Measurements from ENCODE around the gene UBL4A.
A peak's percentile ranks its signal among the peaks of the same experiment; 100 is the strongest.

The UBL4A gene

DNA sequence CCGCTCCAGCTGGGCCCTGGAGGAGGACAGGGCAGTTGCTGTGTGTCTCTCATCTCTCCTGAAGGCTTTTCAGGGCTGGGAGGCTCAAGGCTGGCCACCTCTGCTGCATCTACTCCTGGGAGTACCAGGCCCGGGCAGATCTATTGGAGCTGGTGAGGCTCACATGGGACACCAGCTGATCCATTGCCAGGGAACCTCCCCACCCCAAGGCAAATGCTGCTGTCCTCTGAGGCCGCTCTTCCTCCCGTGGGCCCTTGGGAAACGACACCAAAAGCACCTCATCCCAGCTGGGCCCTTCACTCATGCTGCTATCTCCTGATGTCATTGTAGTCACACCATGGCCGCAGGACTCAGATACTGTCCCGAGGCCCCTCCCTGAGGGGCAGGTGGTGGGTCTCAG, 3.6 kb downstream of the UBL4A start:
- DNase-seq (ENCODE audit: low read depth in 2 of 2) = no peak

DNA sequence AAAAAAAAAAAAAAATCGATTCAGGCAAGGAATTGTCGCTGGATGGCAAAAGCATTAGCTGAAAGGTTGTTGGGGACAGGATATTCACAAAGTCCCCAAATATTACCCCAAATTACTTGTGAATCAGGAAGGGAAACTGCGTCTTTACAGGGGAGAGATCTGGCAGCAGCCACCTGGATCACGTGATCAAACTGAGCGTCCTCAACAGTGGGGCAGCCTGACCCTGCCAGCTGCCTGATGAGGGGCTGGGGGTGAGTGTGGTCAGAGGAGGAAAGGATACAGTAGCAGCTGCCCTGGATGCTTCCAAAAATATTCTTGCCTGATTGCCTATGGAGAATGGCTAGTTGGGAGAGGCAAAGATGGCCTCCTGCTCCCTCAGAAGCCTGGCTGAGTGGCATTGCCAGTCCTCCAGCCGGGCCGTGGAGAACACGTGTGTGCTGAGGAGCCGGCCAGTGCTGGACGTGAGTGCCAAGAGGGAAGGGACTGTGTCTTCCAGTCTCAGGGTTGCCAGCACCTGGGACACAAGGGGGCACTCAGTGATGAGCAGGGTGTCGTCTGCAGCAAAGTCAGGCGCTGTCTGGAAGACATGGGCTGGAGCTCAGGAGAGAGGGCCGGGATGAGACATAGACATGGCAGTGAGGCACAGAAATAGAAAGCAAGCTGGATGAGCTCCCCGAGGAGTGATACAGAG, 4.4 kb downstream of the UBL4A start:
- no peak for DNase-seq (ENCODE audit: low read depth in 2 of 2)

DNA sequence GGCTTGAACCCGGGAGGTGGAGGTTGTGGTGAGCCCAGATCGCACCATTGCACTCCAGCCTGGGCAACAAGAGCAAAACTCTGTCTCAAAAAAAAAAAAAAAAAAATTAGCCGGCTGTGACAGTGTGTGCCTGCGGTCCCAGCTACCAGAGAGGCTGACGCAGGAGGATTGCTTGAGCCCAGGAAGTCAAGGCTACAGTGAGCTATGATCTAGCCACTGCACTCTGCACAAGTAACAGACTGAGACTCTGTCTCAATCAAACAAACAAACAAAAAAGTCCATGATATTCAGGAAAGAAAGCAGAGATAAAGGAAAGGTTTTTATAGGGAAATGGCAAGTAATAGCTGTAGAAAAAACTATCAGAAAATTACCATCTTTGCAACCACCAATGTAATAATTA, 5.2 kb downstream of the UBL4A start:
- no peak for DNase-seq (ENCODE audit: low read depth in 2 of 2)

DNA sequence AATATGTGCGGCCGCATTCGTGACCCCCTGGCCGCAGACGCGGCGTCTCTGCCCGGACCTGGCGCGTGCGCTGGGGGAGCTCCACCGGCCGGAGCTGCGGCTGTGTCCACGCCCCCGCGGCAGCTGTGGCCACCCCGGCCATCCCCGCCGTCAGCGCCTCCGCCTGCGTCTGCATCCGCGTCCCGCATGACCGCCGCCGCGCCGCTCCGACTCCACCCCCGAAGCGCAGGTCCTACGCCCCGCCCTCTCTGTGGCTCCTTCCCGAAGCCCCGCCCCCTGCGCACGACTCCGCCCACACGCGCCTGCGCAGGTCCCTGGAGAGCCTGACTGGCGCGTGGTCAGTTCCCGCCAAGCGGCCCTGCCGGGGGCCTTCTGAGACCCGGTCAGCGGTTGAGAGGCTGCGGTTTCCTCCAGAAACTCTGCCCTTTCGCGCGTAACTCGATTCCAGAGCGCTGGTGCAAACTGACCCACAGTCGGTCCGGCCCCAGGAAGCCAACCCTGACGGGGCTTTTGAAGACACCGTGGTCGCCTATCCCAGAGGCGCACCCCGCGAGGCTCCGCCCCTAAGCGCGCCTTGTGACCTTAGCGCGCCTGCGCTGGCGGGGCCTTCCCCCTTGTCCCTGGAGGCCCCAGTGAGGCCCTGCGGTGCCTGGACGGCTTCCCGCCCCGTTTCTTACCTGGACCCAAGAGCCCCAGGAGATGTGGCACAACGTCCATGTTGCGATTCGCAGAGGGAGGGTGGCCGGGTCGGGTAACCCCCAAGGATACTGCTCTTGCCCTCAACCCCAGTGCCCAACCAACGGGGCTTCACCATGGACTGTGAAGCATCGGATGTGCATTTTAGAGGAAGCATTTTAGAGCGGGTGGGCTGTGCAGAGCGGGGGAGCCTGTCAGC, 7.4 kb downstream of the UBL4A start, which contains the start of gene LAGE3:
LAGE3 (minus strand) TSS at position 554 of the 895 bp plus-strand sequence; CDS start at position 188, 366 bp downstream.
- DNase-seq (ENCODE audit: low read depth in 2 of 2) = peak; percentile 89

DNA sequence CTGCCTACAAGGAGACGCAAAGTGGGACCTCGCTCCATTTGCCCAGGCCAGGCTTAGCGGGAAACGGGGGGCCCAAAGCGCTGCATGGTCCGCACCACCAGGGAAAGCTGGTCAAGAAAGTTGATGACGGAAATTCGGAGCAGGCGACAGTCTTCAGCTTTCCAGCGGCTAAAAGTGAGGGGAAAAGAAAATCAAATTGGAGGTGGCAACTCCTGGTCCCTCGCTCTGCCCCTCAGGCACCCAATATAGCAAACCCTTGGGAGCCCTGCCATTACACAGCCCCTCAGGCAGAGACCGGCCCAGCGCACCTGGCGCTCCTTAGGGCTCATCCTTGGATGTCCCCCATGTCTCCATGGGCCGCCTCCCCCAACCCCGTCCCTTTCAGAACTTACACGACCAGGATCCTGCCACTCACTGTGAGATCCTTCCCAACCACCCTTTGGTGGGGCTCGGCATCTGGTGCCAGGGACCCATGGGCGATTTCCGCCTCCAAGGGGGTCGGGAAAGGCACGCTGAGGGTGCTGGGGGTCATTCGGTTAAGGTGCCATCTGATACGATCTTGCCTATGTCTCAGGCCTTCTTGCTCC, 8.4 kb downstream of the UBL4A start:
- no peak for DNase-seq (ENCODE audit: low read depth in 2 of 2)

DNA sequence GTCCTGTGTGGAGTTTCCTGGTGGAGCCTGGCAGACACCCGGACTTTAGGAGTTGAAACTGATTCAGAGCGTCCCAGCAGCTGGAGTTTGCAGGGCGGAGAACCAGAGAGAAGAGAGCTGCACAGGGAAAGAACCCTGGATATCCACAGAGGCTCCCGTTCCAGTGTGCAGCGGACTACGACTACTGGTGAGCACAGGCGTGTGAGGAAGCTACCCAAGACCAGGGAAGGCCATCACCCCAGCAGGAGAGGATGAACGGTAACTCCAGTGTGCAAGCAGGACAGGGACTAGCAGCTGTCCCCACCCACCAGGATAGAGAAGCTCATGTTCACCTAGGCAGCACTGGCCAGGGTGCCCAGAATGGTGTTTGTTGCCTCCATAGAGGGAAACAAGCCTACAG, 9.6 kb downstream of the UBL4A start:
- DNase-seq (ENCODE audit: low read depth in 2 of 2) = no peak

DNA sequence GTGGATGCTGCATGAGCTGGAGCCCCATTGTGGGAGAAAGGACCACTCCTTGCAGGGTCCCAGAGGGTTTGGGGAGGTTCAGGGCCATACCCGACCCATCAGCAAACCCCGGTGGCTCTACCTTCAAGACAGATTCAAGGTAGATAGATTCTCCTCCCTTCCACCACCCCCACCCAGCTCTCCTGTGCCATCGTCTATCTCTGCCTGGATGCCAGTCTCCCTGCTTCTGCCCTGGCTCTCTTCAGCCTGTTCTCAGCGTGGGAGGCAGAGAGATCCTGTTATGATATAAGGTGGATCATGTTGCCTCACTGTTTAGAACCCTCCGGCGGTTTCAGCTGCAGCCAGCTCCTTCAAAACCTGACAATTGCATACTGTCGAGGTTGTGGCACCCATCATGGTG, 12.7 kb downstream of the UBL4A start:
- no peak for DNase-seq (ENCODE audit: low read depth in 2 of 2)

DNA sequence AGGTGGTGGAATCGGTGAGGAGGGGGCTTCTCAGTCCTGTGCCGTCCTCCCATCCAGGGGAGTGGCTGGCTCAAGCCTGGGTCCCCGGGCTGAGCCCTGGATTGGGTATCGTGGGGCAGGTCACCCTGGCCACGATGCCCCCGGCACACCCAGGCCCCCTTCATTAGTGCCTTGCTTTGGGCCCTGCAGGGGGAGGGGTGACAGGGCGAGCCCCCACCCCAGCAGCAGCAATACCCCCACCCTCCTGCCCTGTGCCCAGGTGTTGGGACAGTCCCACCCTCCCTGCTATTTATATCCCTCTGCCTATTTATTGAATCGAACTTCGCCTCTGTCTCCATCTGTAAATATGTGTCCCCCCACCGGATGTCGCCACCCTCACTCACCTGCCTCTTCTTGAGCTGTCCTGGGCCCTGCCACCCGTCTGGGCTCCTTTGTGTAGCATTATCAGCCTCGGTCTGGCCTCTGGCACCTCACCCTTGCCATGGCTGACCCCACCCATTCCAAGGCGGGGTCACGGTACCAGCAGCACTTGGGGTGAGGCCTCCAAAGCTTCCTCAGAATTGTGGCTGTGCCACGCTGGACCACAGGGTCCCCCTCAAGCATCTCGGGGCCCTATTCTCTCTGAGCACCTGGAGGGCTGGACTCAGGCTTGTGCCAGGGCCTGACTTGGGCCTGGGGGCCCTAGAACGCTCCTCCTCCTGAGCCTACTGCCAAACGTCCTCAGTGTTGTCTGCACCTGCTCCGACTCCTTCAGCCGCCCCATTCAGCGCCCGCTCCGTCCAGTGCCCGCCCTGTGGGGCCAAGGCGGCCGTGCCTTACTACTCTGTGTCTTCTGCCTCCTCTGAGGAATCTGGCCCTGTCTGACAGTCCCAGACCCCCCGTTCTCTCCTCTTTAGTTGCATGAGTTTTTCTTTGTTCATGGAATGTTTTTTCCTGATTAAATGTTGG, 13.5 kb downstream of the UBL4A start:
- DNase-seq (ENCODE audit: low read depth in 2 of 2) = no peak

DNA sequence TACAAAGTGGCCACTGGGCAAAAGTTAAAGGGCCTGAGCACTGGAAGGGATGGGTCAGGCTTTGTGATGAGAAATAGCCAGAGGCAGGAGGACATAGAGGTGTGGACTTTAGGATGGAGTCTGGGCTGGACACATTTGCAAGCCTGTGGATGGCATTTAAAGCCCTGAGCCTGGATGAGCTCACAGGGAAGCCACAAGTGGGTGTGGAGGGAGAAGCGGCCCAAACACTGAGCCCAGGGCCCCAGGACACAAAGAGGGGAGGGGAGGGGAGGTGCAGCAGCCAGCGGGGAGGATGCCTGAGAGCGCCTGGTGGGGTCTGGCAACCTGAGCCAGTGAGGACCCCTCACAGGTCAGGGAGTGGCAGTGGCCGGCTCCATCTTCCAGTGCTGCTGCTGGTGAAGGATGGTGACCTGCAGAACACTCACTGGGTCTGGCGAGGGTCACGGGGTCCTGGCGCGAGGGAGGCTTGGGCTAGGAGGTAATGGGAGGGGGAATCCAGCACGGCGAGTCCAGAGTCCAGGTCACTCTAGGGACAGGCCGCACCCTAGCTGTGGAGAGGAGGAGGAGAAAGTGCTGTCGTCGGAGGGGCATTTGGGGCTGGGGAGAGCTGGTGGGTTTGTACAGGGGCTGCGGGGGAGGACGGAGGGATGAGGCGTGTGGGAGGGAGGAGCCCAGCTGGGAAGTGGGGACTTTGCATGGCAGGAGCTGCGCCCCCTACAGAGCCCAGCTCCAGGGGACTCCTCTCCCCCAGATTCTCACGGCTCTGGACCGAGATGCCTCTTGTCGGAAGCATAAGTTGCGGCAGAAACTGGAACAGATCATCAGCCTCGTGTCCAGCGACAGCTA, 14.4 kb downstream of the UBL4A start:
- no peak for DNase-seq (ENCODE audit: low read depth in 2 of 2)

DNA sequence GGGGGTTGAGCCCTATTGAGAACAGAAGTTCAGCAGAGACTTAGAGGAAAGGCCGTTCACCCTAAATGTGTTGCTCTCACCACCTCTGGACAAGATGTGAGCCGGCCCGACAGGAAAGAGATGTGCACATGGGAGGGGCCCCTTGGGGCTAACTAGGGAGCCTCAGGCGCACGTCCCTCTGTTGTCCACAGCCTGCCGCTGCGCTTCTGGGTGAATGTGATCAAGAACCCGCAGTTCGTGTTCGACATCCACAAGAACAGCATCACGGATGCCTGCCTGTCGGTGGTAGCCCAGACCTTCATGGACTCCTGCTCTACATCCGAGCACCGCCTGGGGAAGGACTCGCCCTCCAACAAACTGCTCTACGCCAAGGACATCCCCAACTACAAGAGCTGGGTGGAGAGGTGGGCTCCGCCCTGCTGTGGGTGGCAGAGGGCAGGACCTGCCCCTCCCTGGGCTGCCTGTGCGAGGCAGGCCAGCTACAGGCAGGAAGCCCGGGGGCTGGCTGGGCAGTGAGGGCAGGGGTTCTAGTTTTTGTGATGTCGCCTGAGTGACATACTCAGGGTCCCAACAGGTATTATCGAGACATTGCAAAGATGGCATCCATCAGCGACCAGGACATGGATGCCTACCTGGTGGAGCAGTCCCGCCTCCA, 15.4 kb downstream of the UBL4A start:
- DNase-seq (ENCODE audit: low read depth in 2 of 2) = no peak

DNA sequence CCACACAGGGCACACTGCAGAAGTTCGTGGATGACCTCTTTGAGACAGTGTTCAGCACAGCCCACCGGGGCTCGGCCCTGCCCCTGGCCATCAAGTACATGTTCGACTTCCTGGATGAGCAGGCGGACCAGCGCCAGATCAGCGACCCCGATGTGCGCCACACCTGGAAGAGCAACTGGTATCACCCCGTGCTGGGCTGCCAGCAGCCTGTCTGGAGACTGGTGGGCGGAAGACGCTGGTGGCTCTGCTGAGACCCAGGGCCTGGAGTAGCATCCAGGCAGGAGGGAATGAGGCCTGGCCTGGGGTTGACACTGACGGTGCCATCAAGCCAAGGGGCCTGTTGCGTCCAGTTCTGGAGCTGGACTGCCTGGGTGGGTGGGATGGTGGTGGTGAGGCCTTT, 16.0 kb downstream of the UBL4A start:
- no peak for DNase-seq (ENCODE audit: low read depth in 2 of 2)

DNA sequence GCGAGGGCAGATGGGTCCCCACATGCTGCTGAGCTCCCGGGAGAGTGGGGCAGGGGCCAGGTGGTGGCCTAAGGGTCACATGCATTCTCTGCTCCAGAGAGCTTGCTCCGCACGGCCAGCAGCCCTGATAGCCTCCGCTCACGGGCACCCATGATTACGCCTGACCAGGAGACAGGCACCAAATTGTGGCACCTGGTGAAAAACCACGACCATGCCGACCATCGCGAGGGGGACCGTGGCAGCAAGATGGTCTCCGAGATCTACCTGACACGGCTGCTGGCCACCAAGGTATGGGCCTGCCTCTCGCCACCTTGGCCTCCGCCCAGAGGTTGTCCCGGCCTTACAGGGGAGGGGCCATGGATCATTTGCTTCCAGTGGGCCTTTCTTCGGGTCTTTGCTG, 16.5 kb downstream of the UBL4A start:
- no peak for DNase-seq (ENCODE audit: low read depth in 2 of 2)

DNA sequence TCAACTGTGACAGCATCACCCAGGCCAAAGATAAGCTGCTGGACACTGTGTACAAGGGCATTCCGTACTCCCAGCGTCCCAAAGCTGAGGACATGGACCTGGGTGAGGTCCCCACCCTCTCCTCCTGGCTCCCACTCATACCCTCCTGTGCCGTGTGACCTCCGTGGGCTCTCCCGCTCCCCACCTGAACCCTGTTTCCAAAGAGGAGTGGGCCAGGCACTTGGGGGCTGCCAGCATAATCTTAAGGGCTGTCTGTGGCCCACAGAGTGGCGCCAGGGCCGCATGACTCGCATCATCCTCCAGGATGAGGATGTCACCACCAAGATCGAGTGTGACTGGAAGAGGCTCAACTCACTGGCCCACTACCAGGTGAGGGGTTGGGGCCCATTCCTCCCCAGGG, 17.3 kb downstream of the UBL4A start:
- DNase-seq (ENCODE audit: low read depth in 2 of 2) = no peak

DNA sequence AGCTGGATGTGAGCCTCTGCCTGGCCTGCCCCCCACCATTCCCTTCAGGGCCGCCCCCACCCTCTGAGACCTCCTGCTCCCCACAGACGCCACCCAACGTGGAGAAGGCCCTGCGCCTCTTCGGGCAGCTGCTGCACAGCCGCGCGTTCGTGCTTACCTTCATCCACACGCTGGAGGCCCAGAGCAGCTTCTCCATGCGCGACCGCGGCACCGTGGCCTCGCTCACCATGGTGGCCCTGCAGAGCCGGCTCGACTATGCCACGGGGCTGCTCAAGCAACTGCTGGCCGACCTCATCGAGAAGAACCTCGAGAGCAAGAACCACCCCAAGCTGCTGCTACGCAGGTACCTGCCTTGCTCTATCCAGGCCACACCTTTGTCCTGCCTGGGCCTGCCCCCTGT, 18.2 kb downstream of the UBL4A start:
- DNase-seq (ENCODE audit: low read depth in 2 of 2) = no peak

DNA sequence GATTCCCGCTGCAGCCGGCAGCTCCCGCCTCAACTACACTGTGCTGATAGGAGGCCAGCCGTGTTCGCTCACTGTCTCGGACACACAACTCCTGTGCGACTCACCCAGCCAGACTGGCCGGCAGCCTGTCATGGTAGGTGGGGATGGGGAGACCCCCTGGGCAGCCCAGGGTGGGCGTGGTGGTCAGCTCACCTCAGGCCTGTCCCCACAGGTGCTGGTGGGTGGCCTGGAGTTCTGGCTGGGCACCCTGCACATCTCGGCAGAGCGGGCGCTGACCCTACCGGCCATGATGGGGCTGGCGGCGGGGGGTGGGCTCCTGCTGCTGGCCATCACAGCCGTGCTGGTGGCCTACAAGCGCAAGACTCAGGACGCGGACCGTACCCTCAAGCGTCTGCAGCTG, 18.9 kb downstream of the UBL4A start:
- DNase-seq (ENCODE audit: low read depth in 2 of 2) = no peak

DNA sequence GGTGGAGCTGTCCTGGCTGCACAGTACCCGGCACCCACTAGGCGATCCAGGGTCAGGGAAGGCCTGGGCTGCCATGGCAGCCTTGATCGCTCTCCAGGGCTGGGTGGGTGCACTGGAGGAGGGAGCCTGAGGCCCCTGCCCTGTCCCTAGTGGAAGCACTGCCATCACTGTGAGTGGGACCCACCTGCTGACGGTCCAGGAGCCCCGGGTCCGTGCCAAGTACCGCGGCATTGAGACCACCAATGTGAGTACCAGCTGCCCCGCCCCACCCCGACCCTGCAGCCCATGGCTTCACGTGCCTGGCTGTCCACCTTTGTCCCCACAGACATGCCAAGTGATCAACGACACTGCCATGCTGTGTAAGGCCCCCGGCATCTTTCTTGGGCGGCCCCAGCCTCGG, 19.5 kb downstream of the UBL4A start:
- no peak for DNase-seq (ENCODE audit: low read depth in 2 of 2)

DNA sequence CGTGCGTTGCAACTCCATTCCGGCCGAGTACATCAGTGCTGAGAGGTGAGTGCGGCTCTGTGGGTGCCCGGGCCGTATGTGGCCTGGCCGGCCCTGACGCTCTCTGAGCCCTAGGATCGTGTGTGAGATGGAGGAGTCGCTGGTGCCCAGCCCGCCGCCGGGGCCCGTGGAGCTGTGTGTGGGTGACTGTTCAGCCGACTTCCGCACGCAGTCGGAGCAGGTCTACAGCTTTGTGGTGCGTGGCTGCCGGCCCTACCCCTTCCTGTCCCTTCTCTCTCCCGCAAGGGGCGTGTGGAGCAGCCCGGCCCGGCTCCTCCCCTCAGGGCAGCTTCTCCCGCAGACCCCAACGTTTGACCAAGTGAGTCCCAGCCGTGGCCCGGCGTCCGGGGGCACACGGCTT, 20.4 kb downstream of the UBL4A start:
- no peak for DNase-seq (ENCODE audit: low read depth in 2 of 2)

DNA sequence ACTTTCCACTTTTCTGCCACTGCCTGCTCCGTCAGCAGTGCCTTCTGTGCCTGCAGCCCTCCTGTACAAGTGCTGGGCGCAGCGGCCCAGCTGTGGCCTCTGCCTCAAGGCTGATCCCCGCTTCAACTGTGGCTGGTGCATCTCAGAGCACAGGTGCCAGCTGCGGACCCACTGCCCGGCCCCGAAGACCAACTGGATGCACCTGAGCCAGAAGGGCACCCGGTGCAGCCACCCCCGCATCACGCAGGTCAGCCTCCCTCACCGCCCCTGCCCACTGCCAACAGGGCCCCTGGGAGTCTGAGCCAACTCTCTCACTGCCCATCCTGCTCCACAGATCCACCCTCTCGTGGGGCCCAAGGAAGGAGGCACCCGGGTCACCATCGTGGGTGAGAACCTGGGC, 20.8 kb downstream of the UBL4A start:
- DNase-seq (ENCODE audit: low read depth in 2 of 2) = no peak

DNA sequence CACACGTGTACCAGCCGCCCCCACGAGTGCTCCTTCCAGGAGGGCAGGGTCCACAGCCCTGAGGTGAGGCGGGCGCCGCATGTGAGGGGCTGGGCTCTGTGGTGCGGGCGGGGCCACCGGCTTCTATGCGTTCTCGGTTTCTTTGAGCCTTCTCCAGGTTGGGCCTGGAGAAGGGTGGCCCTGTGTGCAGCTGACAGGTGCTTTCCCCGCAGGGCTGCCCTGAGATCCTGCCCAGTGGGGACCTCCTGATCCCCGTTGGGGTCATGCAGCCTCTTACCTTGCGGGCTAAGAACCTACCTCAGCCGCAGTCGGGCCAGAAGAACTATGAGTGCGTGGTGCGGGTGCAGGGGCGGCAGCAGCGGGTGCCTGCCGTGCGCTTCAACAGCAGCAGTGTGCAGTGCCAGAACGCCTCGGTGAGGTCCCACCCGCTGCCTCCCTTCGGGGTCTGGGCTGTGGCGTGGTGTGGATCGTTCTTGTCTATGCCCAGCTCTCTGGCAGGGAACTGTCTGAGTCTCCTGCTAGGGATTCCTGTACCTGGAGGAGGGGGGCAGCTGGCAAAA, 21.5 kb downstream of the UBL4A start:
- no peak for DNase-seq (ENCODE audit: low read depth in 2 of 2)

All from stimulated activated CD8-positive, alpha-beta memory T cell treated with anti-CD3 and anti-CD28 coated beads, Interleukin-2, amount 100 ng/mL, for 1 hour (primary cell).